HG02759 (cell line): ENCODE measurements around the gene ASS1.

Source experiments
- ATAC-seq: cut with Tn5 transposase; IDR thresholded peaks from one replicate; pipeline ENCODE4 v1.9.1; 2021; ENCODE audit warnings: mild to moderate bottlenecking, moderate library complexity; ENCODE audit not compliant: unreplicated experiment

Gene ASS1

GRCh38 chr9:130451509-130452388, 7.0 kb downstream of the ASS1 start:
- no peak for ATAC-seq

GRCh38 chr9:130452835-130453234, 8.1 kb downstream of the ASS1 start:
- no peak for ATAC-seq

GRCh38 chr9:130453487-130453886, 8.7 kb downstream of the ASS1 start:
- no peak for ATAC-seq

- ATAC-seq, result no peak
These were observed 9.5 kb downstream of the ASS1 start for GRCh38 chr9:130454096-130454811.

GRCh38 chr9:130454812-130455325, 10.1 kb downstream of the ASS1 start:
- no peak for ATAC-seq

- no peak for ATAC-seq
These were observed 13.5 kb downstream of the ASS1 start for GRCh38 chr9:130458027-130458803.

GRCh38 chr9:130458804-130459067, 14.0 kb downstream of the ASS1 start:
- no peak for ATAC-seq

GRCh38 chr9:130459151-130459550, 14.4 kb downstream of the ASS1 start:
- no peak for ATAC-seq

- no peak for ATAC-seq
These were observed 15.3 kb downstream of the ASS1 start for GRCh38 chr9:130459941-130460669.

GRCh38 chr9:130461218-130461630, 16.5 kb downstream of the ASS1 start:
- no peak for ATAC-seq

- no peak for ATAC-seq
These were observed 17.0 kb downstream of the ASS1 start for GRCh38 chr9:130461731-130462130.

- no peak for ATAC-seq
These were observed 18.2 kb downstream of the ASS1 start for GRCh38 chr9:130462685-130463540.

- ATAC-seq, result no peak
These were observed 19.3 kb downstream of the ASS1 start for GRCh38 chr9:130463763-130464745.

GRCh38 chr9:130465383-130466096, 20.8 kb downstream of the ASS1 start:
- ATAC-seq, result no peak

GRCh38 chr9:130466537-130467217, 21.9 kb downstream of the ASS1 start:
- no peak for ATAC-seq

- no peak for ATAC-seq
These were observed 22.6 kb downstream of the ASS1 start for GRCh38 chr9:130467316-130467715.

GRCh38 chr9:130468566-130468965, 23.8 kb downstream of the ASS1 start:
- no peak for ATAC-seq
